ENCODE measurements around the gene FAM83D. TPM values are rescaled to one million over a fixed set of nuclear protein-coding genes. Genes with fewer than 3 reads are reported as not detected.

Gene FAM83D
- total and polyA plus RNA-seq, 2 of the 4 experiments (the other 2 are of a cell fraction), result 20.4 to 26.4 TPM

- no peak overlapping the region; the same call in 1 of the 2 replicates for H3K9ac ChIP-seq (ENCODE audit: low read depth, low read length)
- H3K23ac ChIP-seq (ENCODE audit: low read depth, low read length), result peak overlapping the region; percentile 81
- peak overlapping the region; percentile 15; the same call in 1 of the 2 replicates for H2AK5ac ChIP-seq (ENCODE audit: low read depth, low read length)
- no peak overlapping the region for H3K18ac ChIP-seq (ENCODE audit: low read depth, low read length)
- peak overlapping the region; percentile 8 for H3K4me2 ChIP-seq (ENCODE audit: low read depth, low read length)
- peak overlapping the region; percentile 6; the same call in 1 of the 2 replicates for H3K4me3 ChIP-seq (ENCODE audit: insufficient read depth, low read depth, low read length)
- H2AK9ac ChIP-seq (replicated peaks; ENCODE audit: low read depth, low read length, poor library complexity), result peak overlapping the region; percentile 62
- H3K27me3 ChIP-seq (ENCODE audit: control insufficient read depth, insufficient read depth, low read length), result no peaks in the 10 kb centered on the region
- ChIA-PET POLR2A (ENCODE audit: unreplicated experiment) (no interaction called here), CTCF (interaction anchor here (1.2 kb wide), 1 partner anchor 121 kb away, joined by 4 read pairs; no protein-coding TSS in a partner anchor)
- no peak overlapping the region for H2BK15ac ChIP-seq (ENCODE audit: low read depth, low read length)
- peaks cover 8% of the 10 kb centered on the region; the same call in 1 of the 2 replicates for H3K9me1 ChIP-seq (ENCODE audit: insufficient read depth, low read length)
- no peak overlapping the region for H4K5ac ChIP-seq (ENCODE audit: low read depth, low read length)
- H3K79me1 ChIP-seq (ENCODE audit: low read depth in 1 of 2, low read length in 2 of 2), result peaks cover 4 to 42% of the 10 kb centered on the region in 2 experiments; a peak in 2 of 4 replicates
- H4K8ac ChIP-seq (ENCODE audit: low read depth in 2 of 2, low read length in 2 of 2), result no peak overlapping the region
- intact Hi-C loops (cut with micrococcal nuclease) (no loop called here), in situ Hi-C loops (cut with MboI; ENCODE audit: low sequenced_read_pairs) (loop anchor here (10.0 kb wide), 1 partner anchor 117 kb away; no protein-coding TSS in a partner anchor), dilution Hi-C loops (cut with HindIII; ENCODE audit: low sequenced_read_pairs, unreplicated experiment) (no loop called here)
- no peak overlapping the region for H3K27ac ChIP-seq (ENCODE audit: insufficient read depth, low read length)
- peaks cover 5% of the 10 kb centered on the region; the same call in 1 of the 2 replicates for H4K20me1 ChIP-seq (ENCODE audit: insufficient read depth, low read length)
- TF ChIP-seq CHD1 (IDR thresholded peaks at IDR 0.05; ENCODE audit: low read depth, low read length) (no peak), CEBPB (IDR thresholded peaks at IDR 0.05; ENCODE audit: low read depth, low read length) (no peak), CTCF (conservative IDR thresholded peaks at IDR 0.05; ENCODE audit: low read depth, low read length) (no peak), RFX5 (IDR thresholded peaks at IDR 0.05; ENCODE audit: low read depth, low read length) (no peak), RCOR1 (IDR thresholded peaks at IDR 0.05; ENCODE audit: insufficient replicate concordance, low read length) (no peak)
- no peaks in the 10 kb centered on the region for H3K36me3 ChIP-seq (ENCODE audit: control insufficient read depth, insufficient read depth, low read length)
- no peak for ATAC-seq (ENCODE audit: low read depth)
- peak overlapping the region; percentile 59; the same call in 1 of the 2 replicates for H2BK20ac ChIP-seq (ENCODE audit: low read depth, low read length)
- peak overlapping the region; percentile 36; the same call in 1 of the 2 replicates for H3K14ac ChIP-seq (replicated peaks; ENCODE audit: low read depth, low read length)
- H2AFZ ChIP-seq (replicated peaks; ENCODE audit: low read length, poor library complexity), result peak overlapping the region; percentile 77
- peak overlapping the region; percentile 22 for H4K91ac ChIP-seq (ENCODE audit: insufficient read depth, low read depth, low read length)
- DNase-seq, result no peak
- BruUV-seq (replicated peaks), result TSS peak; percentile 28
- H2BK120ac ChIP-seq (ENCODE audit: low read depth, low read length), result peak overlapping the region; percentile 20; the same call in 1 of the 2 replicates
- no peak overlapping the region for H3K56ac ChIP-seq (ENCODE audit: extremely low read depth, insufficient read depth, low read length)
- WGBS, 2 experiments (ENCODE audit: extremely low coverage in 2 of 2, insufficient read length in 1 of 2), result 79% methylated on average over 3 of the region's 5 CpGs; no CpG with 5 or more reads in 1 of the 2 experiments
- H3K4ac ChIP-seq (ENCODE audit: low read depth, low read length), result peak overlapping the region; percentile 50; the same call in 1 of the 2 replicates
- peaks cover 10% of the 10 kb centered on the region for H3K4me1 ChIP-seq (ENCODE audit: control insufficient read depth, insufficient read depth, low read length)
- H3K9me3 ChIP-seq (ENCODE audit: control insufficient read depth, insufficient read depth, low read length), result no peaks in the 10 kb centered on the region
- no peak overlapping the region for H2BK5ac ChIP-seq (ENCODE audit: low read depth, low read length, poor library complexity, severe bottlenecking)
Measured at GRCh38 chr20:38927902-38928578, 1.8 kb downstream of the FAM83D start.

Measured in IMR-90 (cell line).